Keratinocyte (primary cell): ENCODE measurements around the gene OCEL1. TPM values are rescaled to one million over a fixed set of nuclear protein-coding genes. Genes with fewer than 3 reads are reported as not detected.

Experiments
- DNase-seq: peaks from one replicate; pipeline ENCODE4 v3.0.0-alpha.2; 2011; ENCODE audit warnings: low read depth, missing footprints, low spot score
- FAIRE-seq: peaks from 2 replicates; lab custom pipeline; 2011; peaks lifted over from hg19 to GRCh38; lab: Jason Lieb, UNC
- H2AFZ ChIP-seq: 2 replicates; pipeline ENCODE4 v1.6.0; 2012; ENCODE audit warnings: low read length, control low read depth, inconsistent platforms; ENCODE audit not compliant: control insufficient read depth
- H3K27ac ChIP-seq: 2 replicates; pipeline ENCODE4 v1.5.1; 2011; ENCODE audit warnings: low read length; ENCODE audit not compliant: control insufficient read depth, insufficient read depth
- H3K27me3 ChIP-seq: 3 replicates; pipeline ENCODE4 v1.6.0; 2011; ENCODE audit warnings: low read length; ENCODE audit not compliant: control insufficient read depth, insufficient read depth; ENCODE audit errors: extremely low read depth
- H3K36me3 ChIP-seq, 2 experiments: 2 replicates in 1 of 2; 3 replicates in 1 of 2; pipeline ENCODE4 v1.5.1; 2011; ENCODE audit warnings: low read length in 2 of 2, mild to moderate bottlenecking in 1 of 2; ENCODE audit not compliant: control insufficient read depth in 2 of 2, insufficient read depth in 2 of 2; ENCODE audit errors: extremely low read depth in 1 of 2
- H3K4me1 ChIP-seq: 3 replicates; pipeline ENCODE4 v1.5.1; 2011; ENCODE audit warnings: low read length; ENCODE audit not compliant: control insufficient read depth, insufficient read depth; ENCODE audit errors: extremely low read depth
- H3K4me2 ChIP-seq: 3 replicates; pipeline ENCODE4 v1.6.0; 2011; ENCODE audit warnings: low read depth, low read length; ENCODE audit not compliant: control insufficient read depth, insufficient read depth; ENCODE audit errors: extremely low read depth
- H3K4me3 ChIP-seq, 3 experiments: fragments of 200-600 bp in 1 of 3; sonication (generic) in 1 of 3; 2 replicates in 2 of 3; 3 replicates in 1 of 3; pipeline ENCODE4 v1.5.1; 2011 to 2016; ENCODE audit warnings: low read length in 3 of 3, mild to moderate bottlenecking in 3 of 3, control low read depth in 2 of 3, inconsistent platforms in 1 of 3, low read depth in 1 of 3, mixed read lengths in 1 of 3, mixed run types in 1 of 3, moderate library complexity in 1 of 3; ENCODE audit not compliant: control insufficient read depth in 2 of 3, insufficient read depth in 2 of 3; ENCODE audit errors: extremely low read depth in 1 of 3
- H3K79me2 ChIP-seq: 2 replicates; pipeline ENCODE4 v1.6.0; 2012; ENCODE audit warnings: low read length; ENCODE audit not compliant: control insufficient read depth, insufficient read depth
- H3K9ac ChIP-seq: 3 replicates; pipeline ENCODE4 v1.6.0; 2011; ENCODE audit warnings: low read length; ENCODE audit not compliant: control insufficient read depth, insufficient read depth; ENCODE audit errors: extremely low read depth
- H3K9me1 ChIP-seq: 3 replicates; pipeline ENCODE4 v1.6.0; 2011; ENCODE audit warnings: low read length; ENCODE audit not compliant: control insufficient read depth, insufficient read depth; ENCODE audit errors: extremely low read depth
- H3K9me3 ChIP-seq: 2 replicates; pipeline ENCODE4 v1.5.1; 2012; ENCODE audit warnings: low read depth, low read length; ENCODE audit not compliant: control insufficient read depth
- H4K20me1 ChIP-seq: 3 replicates; pipeline ENCODE4 v1.6.0; 2011; ENCODE audit warnings: low read length; ENCODE audit not compliant: control insufficient read depth, insufficient read depth; ENCODE audit errors: extremely low read depth
- CTCF ChIP-seq, 3 experiments: IDR thresholded peaks in 1 of 3; conservative IDR thresholded peaks in 1 of 3; optimal IDR thresholded peaks in 1 of 3; 2 replicates in 2 of 3; 3 replicates in 1 of 3; pipeline versions ENCODE3 to v1.5.1; 2011; ENCODE audit warnings: low read length in 3 of 3, mild to moderate bottlenecking in 3 of 3, moderate library complexity in 2 of 3, control low read depth in 1 of 3, inconsistent platforms in 1 of 3; ENCODE audit not compliant: insufficient read depth in 2 of 3; ENCODE audit errors: extremely low read depth in 1 of 3
- EZH2 ChIP-seq: IDR thresholded peaks from one replicate; pipeline ENCODE4 v1.6.1; 2012; ENCODE audit warnings: inconsistent platforms, mild to moderate bottlenecking, low read length, moderate library complexity
- dilution Hi-C: fragments of 300-500 bp; cut with MboI; formaldehyde crosslinking; loops from one replicate; pipeline ENCODE4 v1.7.0; 2020; ENCODE audit warnings: low sequenced_read_pairs; ENCODE audit not compliant: extremely low pct_ligation_motif_present
- polyA plus RNA-seq, 5 experiments: library from polyadenylated mRNA; depleted of rRNA in 3 of 5; stranded (reverse) in 3 of 5; stranded (forward) in 1 of 5; unstranded in 1 of 5; fragments of >200 nt; gene quantifications; 1 replicate in 1 of 5; 2 replicates in 3 of 5; 3 replicates in 1 of 5; pipeline versions ENCODE4 v1.2.1 to v1.2.3, GENCODE V29; 2011 to 2012; ENCODE audit warnings: missing spikeins in 2 of 5, low read depth in 1 of 5, low replicate concordance in 1 of 5

The OCEL1 gene
- polyA plus RNA-seq, 1 donor (not counting 4 experiments of a cell fraction or from before 2014, with no cell fraction given), result 2.2 TPM

- no peak for FAIRE-seq
- Histone ChIP-seq H3K9ac (no peak overlapping the region), H4K20me1 (no peaks in the 10 kb centered on the region), H3K4me2 (no peak overlapping the region), H3K4me1 (no peaks in the 10 kb centered on the region), H3K27me3 (no peaks in the 10 kb centered on the region), H2AFZ (no peak overlapping the region), H3K79me2 (no peaks in the 10 kb centered on the region), H3K9me3 (no peaks in the 10 kb centered on the region), H3K27ac (no peak overlapping the region), H3K4me3 (no peak overlapping the region), H3K36me3 (peaks cover 19 to 28% of the 10 kb centered on the region in 2 experiments), H3K9me1 (no peaks in the 10 kb centered on the region)
- no peak for DNase-seq
- dilution Hi-C loops, result no loop called here
- TF ChIP-seq CTCF (optimal IDR thresholded peaks at IDR 0.05 in 1 of 3, IDR thresholded peaks at IDR 0.05 in 1 of 3, conservative IDR thresholded peaks at IDR 0.05 in 1 of 3; ENCODE audit: extremely low read depth in 1 of 3, insufficient read depth in 2 of 3, low read length in 3 of 3) (no peak), EZH2 (no peak)
Observed at GRCh38 chr19:17194608-17195007, 31.4 kb upstream of the OCEL1 start.

- no peaks in the 10 kb centered on the region for H3K4me1 ChIP-seq
- DNase-seq (no peak), FAIRE-seq (no peak)
- dilution Hi-C loops, result no loop called here
- H2AFZ ChIP-seq, result no peak overlapping the region
- no peak overlapping the region for H3K9ac ChIP-seq
- no peaks in the 10 kb centered on the region for H3K79me2 ChIP-seq
- no peaks in the 10 kb centered on the region for H4K20me1 ChIP-seq
- H3K27ac ChIP-seq, result no peak overlapping the region
- H3K4me3 ChIP-seq, result no peak overlapping the region
- H3K9me1 ChIP-seq, result no peaks in the 10 kb centered on the region
- H3K36me3 ChIP-seq, result peaks cover 17 to 28% of the 10 kb centered on the region in 2 experiments
- no peaks in the 10 kb centered on the region for H3K27me3 ChIP-seq
- no peaks in the 10 kb centered on the region for H3K9me3 ChIP-seq
- TF ChIP-seq CTCF (optimal IDR thresholded peaks at IDR 0.05 in 1 of 3, IDR thresholded peaks at IDR 0.05 in 1 of 3, conservative IDR thresholded peaks at IDR 0.05 in 1 of 3; ENCODE audit: extremely low read depth in 1 of 3, insufficient read depth in 2 of 3, low read length in 3 of 3) (no peak), EZH2 (no peak)
- H3K4me2 ChIP-seq, result no peak overlapping the region
Observed at GRCh38 chr19:17195106-17195505, 30.9 kb upstream of the OCEL1 start.
